ENCODE results near the gene SMIM35. TPM values are rescaled to one million over a fixed set of nuclear protein-coding genes. Genes with fewer than 3 reads are reported as not detected.

SMIM35 gene
- total RNA-seq, 1 experiment from 2014 or later = not detected

GRCh38 chr11:117966908-117967307, 119.9 kb downstream of the SMIM35 start:
- H3K4me3 Mint-ChIP-seq = no peak overlapping the region
- POLR2A ChIA-PET = no interaction called here
- H3K27me3 Mint-ChIP-seq (ENCODE audit: low read depth) = no peaks in the 10 kb centered on the region; the same call in 1 of the 2 replicates
- H3K4me1 Mint-ChIP-seq = no peaks in the 10 kb centered on the region
- ATAC-seq (no peak), DNase-seq (ENCODE audit: low spot score) (no peak)
- CTCF ChIA-PET = interaction anchor here (0.8 kb wide), 1 partner anchor 20 kb away, joined by 3 read pairs; no protein-coding TSS in a partner anchor
- no peaks in the 10 kb centered on the region for H3K36me3 Mint-ChIP-seq
- no peak overlapping the region for H3K27ac Mint-ChIP-seq
- TF ChIP-seq GRHL2 (CRISPR knock-in tag; IDR thresholded peaks at IDR 0.05; ENCODE audit: insufficient replicate concordance, severe bottlenecking) (no peak), ZNF121 (CRISPR knock-in tag; IDR thresholded peaks at IDR 0.05) (no peak), JUN (CRISPR knock-in tag; IDR thresholded peaks at IDR 0.05) (no peak), ZSCAN18 (CRISPR knock-in tag; IDR thresholded peaks at IDR 0.05) (no peak), ATF2 (CRISPR knock-in tag; IDR thresholded peaks at IDR 0.05; ENCODE audit: borderline replicate concordance, low read depth) (no peak), FOXP1 (CRISPR knock-in tag; IDR thresholded peaks at IDR 0.05; ENCODE audit: borderline replicate concordance) (no peak), HMGA2 (CRISPR knock-in tag; IDR thresholded peaks at IDR 0.05) (no peak), SOX15 (CRISPR knock-in tag; IDR thresholded peaks at IDR 0.05) (no peak), TP53 (CRISPR knock-in tag; IDR thresholded peaks at IDR 0.05) (no peak), NFYB (CRISPR knock-in tag; conservative IDR thresholded peaks at IDR 0.05; ENCODE audit: low read depth) (no peak), NR3C1 (CRISPR knock-in tag; conservative IDR thresholded peaks at IDR 0.05; ENCODE audit: low read depth) (no peak), ZNF232 (CRISPR knock-in tag; IDR thresholded peaks at IDR 0.05) (no peak), ZNF219 (CRISPR knock-in tag; IDR thresholded peaks at IDR 0.05; ENCODE audit: borderline replicate concordance) (no peak)
- TF ChIP-seq, protein P1, sequence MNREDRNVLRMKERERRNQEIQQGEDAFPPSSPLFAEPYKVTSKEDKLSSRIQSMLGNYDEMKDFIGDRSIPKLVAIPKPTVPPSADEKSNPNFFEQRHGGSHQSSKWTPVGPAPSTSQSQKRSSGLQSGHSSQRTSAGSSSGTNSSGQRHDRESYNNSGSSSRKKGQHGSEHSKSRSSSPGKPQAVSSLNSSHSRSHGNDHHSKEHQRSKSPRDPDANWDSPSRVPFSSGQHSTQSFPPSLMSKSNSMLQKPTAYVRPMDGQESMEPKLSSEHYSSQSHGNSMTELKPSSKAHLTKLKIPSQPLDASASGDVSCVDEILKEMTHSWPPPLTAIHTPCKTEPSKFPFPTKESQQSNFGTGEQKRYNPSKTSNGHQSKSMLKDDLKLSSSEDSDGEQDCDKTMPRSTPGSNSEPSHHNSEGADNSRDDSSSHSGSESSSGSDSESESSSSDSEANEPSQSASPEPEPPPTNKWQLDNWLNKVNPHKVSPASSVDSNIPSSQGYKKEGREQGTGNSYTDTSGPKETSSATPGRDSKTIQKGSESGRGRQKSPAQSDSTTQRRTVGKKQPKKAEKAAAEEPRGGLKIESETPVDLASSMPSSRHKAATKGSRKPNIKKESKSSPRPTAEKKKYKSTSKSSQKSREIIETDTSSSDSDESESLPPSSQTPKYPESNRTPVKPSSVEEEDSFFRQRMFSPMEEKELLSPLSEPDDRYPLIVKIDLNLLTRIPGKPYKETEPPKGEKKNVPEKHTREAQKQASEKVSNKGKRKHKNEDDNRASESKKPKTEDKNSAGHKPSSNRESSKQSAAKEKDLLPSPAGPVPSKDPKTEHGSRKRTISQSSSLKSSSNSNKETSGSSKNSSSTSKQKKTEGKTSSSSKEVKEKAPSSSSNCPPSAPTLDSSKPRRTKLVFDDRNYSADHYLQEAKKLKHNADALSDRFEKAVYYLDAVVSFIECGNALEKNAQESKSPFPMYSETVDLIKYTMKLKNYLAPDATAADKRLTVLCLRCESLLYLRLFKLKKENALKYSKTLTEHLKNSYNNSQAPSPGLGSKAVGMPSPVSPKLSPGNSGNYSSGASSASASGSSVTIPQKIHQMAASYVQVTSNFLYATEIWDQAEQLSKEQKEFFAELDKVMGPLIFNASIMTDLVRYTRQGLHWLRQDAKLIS (CRISPR knock-in tag; IDR thresholded peaks at IDR 0.05; ENCODE audit: borderline replicate concordance) = no peak
- TF ChIP-seq, protein P2, sequence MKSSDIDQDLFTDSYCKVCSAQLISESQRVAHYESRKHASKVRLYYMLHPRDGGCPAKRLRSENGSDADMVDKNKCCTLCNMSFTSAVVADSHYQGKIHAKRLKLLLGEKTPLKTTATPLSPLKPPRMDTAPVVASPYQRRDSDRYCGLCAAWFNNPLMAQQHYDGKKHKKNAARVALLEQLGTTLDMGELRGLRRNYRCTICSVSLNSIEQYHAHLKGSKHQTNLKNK (CRISPR knock-in tag; IDR thresholded peaks at IDR 0.05) = no peak
- TF ChIP-seq, protein P3, sequence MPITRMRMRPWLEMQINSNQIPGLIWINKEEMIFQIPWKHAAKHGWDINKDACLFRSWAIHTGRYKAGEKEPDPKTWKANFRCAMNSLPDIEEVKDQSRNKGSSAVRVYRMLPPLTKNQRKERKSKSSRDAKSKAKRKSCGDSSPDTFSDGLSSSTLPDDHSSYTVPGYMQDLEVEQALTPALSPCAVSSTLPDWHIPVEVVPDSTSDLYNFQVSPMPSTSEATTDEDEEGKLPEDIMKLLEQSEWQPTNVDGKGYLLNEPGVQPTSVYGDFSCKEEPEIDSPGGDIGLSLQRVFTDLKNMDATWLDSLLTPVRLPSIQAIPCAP (CRISPR knock-in tag; IDR thresholded peaks at IDR 0.05) = no peak
- TF ChIP-seq, protein P4, sequence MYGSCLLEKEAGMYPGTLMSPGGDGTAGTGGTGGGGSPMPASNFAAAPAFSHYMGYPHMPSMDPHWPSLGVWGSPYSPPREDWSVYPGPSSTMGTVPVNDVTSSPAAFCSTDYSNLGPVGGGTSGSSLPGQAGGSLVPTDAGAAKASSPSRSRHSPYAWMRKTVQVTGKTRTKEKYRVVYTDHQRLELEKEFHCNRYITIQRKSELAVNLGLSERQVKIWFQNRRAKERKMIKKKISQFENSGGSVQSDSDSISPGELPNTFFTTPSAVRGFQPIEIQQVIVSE (CRISPR knock-in tag; IDR thresholded peaks at IDR 0.05; ENCODE audit: borderline replicate concordance) = no peak
- TF ChIP-seq, protein P5, sequence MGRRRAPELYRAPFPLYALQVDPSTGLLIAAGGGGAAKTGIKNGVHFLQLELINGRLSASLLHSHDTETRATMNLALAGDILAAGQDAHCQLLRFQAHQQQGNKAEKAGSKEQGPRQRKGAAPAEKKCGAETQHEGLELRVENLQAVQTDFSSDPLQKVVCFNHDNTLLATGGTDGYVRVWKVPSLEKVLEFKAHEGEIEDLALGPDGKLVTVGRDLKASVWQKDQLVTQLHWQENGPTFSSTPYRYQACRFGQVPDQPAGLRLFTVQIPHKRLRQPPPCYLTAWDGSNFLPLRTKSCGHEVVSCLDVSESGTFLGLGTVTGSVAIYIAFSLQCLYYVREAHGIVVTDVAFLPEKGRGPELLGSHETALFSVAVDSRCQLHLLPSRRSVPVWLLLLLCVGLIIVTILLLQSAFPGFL (CRISPR knock-in tag; IDR thresholded peaks at IDR 0.05; ENCODE audit: borderline replicate concordance) = no peak
- no peaks in the 10 kb centered on the region for H3K9me3 Mint-ChIP-seq
